HG03378 (cell line): Measurements from ENCODE around the gene IRX2.

Source experiments
- ATAC-seq: cut with Tn5 transposase; IDR thresholded peaks from one replicate; pipeline ENCODE4 v1.9.1; 2021; ENCODE audit warnings: mild to moderate bottlenecking, moderate library complexity; ENCODE audit not compliant: unreplicated experiment

The IRX2 gene

DNA sequence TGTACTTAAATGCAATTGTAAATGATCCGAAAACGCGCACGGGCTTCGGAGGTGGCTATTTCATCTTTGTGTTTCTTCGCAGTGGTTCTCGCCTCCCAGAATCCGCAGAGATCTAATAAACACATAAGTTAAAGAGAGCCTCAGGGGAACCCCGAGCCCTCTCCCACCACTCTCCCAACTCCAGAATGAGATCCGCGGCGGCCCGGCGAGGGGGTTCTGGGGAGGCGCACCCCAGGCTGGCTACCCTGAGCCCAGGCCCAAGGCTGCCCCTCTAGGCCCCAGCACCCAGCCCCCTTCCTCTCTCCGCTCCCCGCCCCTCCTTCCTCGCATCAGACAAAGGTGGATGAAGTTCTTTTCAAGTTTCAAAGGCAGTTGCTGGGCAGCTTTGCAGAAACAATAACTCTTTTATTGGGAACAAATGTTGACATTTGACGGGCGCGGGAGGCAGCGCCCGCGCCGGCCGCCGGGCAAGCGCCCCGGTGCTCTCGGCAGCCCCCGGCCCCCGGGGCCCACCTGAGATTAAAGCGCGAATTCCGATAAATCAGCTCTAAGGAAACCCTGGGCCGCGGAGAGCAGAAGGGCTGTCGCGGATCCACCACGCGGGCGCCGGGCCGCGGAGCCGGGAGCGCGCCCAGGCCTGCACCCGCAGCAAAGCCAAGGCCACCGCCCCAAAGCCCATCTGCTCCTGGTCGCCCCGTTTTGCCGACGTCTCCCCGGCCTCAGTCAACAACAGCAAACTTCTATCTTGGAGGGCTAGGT is 8.4 kb downstream of the IRX2 start:
- ATAC-seq: no peak

- ATAC-seq: no peak
Observed at GRCh38 chr5:2741956-2742355, 9.5 kb downstream of the IRX2 start.

DNA sequence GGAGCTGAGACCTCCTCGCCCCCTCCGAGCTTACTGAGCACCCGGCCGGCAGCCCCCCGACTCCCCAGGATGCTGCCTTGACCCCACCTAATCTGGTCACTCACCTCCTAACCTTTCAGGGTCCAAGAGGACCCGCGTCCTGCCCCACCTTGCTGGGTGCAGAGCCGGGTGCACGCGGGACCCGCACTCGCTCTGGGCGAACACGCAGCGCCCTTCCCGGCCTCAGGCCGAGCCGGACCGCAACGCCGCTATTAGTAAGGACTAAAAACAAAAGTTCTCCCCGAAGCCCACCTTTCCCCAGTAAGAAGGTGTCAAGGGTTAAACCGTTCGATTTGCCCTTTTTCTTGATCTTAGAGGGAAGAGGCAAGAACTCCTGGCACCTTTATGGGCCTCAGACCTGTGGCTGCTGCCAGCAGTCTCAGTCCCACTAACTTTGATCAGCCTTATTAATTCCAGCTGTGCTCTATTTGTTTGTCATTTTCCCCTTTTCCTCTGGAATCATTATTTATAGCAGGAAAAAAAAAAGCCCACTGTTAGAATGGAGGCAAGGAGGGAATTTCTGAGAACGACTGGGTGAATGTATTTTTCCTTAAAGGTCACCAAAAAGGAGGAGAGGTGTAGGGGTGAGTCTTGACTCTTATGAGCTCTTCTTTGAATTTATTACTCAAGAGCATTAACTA is 10.5 kb downstream of the IRX2 start:
- no peak for ATAC-seq

GRCh38 chr5:2740051-2740875 is 11.2 kb downstream of the IRX2 start:
- no peak for ATAC-seq

GRCh38 chr5:2739360-2740050 is 12.0 kb downstream of the IRX2 start:
- ATAC-seq: no peak

DNA sequence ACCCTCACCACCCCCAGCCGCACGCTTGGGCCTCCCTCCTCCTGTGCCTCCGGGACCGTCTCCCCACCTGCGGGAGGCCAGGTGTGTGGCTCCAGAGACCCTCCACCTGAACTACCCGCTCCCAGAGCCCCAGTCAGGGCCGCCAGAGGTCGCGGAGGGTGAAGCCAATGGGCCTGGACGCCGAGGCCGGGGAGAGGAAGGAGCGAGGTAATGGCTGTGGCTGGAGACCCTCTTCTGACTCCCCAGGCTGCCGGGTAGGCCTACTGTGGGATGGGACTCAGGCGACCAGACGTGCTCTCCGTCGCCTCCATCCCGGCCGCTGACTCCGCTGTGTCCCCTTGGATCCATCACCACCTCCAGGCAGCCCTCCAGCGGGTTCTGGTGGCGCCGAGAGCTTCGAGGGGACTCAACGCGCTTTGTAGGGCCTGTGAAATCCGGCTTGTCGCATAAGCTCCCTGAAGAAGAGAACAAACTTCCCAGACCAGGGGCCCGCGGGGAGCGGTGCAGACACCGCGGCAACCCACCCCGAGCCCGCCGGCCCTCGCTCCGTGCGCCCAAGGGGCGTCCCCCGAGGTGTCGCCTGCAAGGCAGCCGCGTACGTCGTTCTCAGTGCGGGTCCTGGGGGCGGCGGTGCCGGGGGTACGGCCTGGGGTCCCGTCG is 12.6 kb downstream of the IRX2 start:
- ATAC-seq: no peak

DNA sequence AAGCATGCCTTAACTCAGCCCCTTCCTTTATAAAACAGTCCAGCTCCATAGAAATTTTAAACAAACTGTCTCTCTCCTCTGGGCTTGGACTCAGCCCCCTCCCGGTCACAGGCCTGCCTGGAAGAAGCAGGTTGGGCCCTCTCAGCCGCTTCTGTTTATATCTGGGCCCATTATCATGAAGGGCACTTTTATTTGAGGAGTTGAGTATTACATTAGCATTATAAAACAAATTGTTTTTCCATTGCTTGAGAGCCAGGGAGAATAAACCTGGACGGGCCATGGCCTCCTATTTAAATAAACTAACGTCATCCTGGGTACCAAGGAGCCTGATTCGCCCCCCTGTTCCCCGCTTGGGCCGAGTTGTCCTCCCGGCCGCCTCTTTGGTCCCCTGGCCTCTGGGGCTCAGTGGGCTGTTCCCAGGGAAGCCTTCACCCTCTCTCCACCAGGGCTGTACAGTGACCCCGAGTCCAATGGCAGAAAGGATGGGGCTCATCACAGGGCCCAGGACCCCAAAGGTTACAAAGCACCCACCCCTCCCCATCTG is 13.2 kb downstream of the IRX2 start:
- no peak for ATAC-seq

- ATAC-seq: no peak
Observed at GRCh38 chr5:2737273-2738155, 14.0 kb downstream of the IRX2 start.

DNA sequence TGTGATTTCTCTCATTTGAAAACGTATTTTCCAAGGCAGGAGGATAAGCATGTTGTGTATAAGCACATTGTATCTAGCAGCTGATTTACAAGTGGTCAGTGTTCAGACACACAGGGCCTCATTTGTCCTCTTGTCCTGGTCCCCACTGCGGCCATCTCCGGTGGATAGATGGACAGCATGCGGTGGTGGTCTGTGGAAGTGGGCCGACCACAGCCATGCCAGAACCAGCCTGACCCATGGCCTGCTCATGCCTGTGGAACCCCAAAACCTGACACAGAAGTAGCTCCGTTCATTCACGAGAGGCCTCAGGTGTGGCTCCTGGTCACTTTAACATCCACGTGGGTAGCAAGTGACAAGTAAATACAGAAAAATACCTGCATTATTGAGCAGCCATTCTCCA is 14.6 kb downstream of the IRX2 start:
- no peak for ATAC-seq

GRCh38 chr5:2735996-2736395 is 15.5 kb downstream of the IRX2 start:
- no peak for ATAC-seq

DNA sequence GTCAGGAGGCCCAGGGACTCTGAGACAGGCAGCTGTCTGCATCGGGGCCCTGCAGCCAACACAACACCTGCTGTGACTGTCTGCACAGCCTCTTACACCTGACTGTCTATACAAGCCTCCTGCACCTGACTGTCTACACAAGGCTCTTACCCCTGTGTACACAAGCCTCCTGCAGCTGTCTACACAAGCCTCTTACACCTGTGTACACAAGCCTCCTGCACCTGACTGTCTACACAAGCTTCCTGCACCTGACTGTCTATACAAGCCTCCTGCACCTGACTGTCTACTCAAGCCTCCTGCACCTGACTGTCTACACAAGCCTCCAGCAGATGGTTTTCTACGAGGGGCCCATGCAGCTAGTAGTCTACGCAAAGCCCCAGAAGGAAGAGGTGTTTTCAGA is 18.6 kb downstream of the IRX2 start:
- no peak for ATAC-seq

- no peak for ATAC-seq
Observed at GRCh38 chr5:2732004-2732403, 19.5 kb downstream of the IRX2 start.

- no peak for ATAC-seq
Observed at GRCh38 chr5:2729189-2729588, 22.3 kb downstream of the IRX2 start.

DNA sequence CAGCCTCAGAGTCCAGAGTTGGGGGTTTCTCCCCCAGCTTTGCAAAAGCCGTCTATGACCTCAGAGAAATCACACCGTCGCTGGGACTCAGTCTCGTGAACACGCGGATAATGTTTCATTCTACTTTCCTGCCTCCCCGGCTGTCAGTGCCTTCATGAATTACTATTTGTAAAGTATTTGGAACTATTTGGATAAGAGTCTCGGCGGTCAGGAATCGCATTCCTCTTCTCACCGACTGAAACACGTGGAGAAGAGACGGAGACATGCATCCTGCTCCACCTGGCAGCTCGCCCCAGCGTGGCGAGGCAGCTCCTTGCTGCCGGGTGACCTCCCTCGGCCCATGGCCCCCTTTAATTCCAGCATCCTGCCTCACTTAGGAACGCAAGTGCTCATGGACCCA is 23.9 kb downstream of the IRX2 start:
- no peak for ATAC-seq

- ATAC-seq: no peak
Observed at GRCh38 chr5:2725980-2726765, 25.3 kb downstream of the IRX2 start.

DNA sequence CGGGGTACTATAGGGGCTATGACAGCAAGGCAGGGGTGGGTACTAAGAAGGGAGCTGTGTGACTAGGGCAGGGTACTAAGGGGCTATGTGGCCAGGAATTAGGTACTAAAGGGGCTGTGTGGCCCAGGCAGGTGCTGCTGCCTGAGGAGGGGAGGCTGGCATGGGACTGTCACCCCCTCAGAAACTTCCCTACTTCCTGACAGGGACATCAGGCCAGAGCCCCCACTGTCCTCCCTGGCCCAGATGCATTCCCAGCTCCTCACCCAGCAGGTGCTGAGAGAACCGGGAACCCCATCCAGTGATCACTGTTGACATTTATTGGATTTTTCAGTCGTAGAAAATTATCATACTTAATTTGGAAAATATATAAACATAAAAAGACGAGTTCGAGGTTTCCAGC is 26.6 kb downstream of the IRX2 start:
- ATAC-seq: no peak

- no peak for ATAC-seq
Observed at GRCh38 chr5:2724031-2724581, 27.4 kb downstream of the IRX2 start.

DNA sequence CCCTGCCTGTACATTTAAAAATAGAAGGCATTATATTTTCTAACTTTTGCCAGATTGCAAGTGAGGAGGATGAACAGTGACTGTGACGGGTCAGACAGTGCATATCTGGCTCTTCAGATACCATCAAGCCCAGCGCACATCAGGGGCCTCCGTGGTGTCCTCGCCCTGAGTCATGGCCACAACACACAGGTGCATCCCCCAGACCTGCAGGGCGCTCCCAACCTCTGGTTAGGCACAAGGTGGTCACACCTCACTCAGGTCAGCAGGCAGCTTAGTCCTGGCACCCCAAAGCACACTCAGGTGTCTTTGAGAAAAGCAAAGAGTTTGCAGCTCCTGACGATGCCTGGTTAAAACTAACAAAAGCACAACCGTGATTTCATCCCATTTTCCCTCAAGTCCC is 28.6 kb downstream of the IRX2 start:
- ATAC-seq: no peak
